Activated CD4-positive, alpha-beta memory T cell treated with anti-CD3 and anti-CD28 coated beads, Interleukin-2, amount 10 ng/mL, durations not matched to agents 7 days and 5 days (primary cell): ENCODE data around the gene DOCK11. TPM values are rescaled to one million over a fixed set of nuclear protein-coding genes. Genes with fewer than 3 reads are reported as not detected.

ENCODE experiments used
- CTCF ChIA-PET: fragments of 350-600 bp; sonication (Branson Sonifier 250); formaldehyde crosslinking; loops from one replicate; lab custom pipeline; 2021; ENCODE audit warnings: antibody characterized with exemption, inconsistent platforms; lab: Charles Lee
- POLR2A ChIA-PET: fragments of 350-600 bp; sonication (Branson Sonifier 250); formaldehyde crosslinking; loops from one replicate; lab custom pipeline; 2021; ENCODE audit warnings: antibody characterized with exemption; lab: Charles Lee
- DNase-seq: peaks from one replicate; pipeline ENCODE4 v3.0.0-alpha.2; 2020
- H3K27ac Mint-ChIP-seq: one replicate; pipeline ENCODE4 v1.8.0; 2021; ENCODE audit warnings: mild to moderate bottlenecking, mixed read lengths
- H3K27me3 Mint-ChIP-seq: one replicate; pipeline ENCODE4 v1.8.0; 2021; ENCODE audit warnings: mixed read lengths
- H3K36me3 Mint-ChIP-seq: one replicate; pipeline ENCODE4 v1.8.0; 2021; ENCODE audit warnings: low read depth, mixed read lengths
- H3K4me1 Mint-ChIP-seq: one replicate; pipeline ENCODE4 v1.8.0; 2021; ENCODE audit warnings: mixed read lengths
- H3K4me3 Mint-ChIP-seq: one replicate; pipeline ENCODE4 v1.8.0; 2021; ENCODE audit warnings: mild to moderate bottlenecking, mixed read lengths
- H3K9me3 Mint-ChIP-seq: one replicate; pipeline ENCODE4 v1.8.0; 2021; ENCODE audit warnings: mixed read lengths
- total RNA-seq, 2 experiments: library from RNA; stranded (reverse); gene quantifications; one replicate each; pipeline ENCODE4 v1.2.3, GENCODE V29; 2021

The DOCK11 gene
- total RNA-seq, 2 experiments from 2014 or later: 79.0 to 82.9 TPM

GRCh38 chrX:118523920-118524319 lies 28.3 kb downstream of the DOCK11 start:
- ChIA-PET POLR2A (interaction anchor here (0.7 to 3.0 kb wide), 5 partner anchors 9 to 28 kb away, joined by 3 to 69 read pairs (median 4); partner anchors contain the start of gene DOCK11), CTCF (interaction anchor here (1.4 kb wide), 1 partner anchor 27 kb away, joined by 3 read pairs; no protein-coding TSS in a partner anchor)
- peaks cover 15% of the 10 kb centered on the region for H3K36me3 Mint-ChIP-seq
- H3K4me1 Mint-ChIP-seq: peaks cover 90% of the 10 kb centered on the region
- peak overlapping the region; percentile 59 for H3K4me3 Mint-ChIP-seq
- no peaks in the 10 kb centered on the region for H3K27me3 Mint-ChIP-seq
- H3K27ac Mint-ChIP-seq: peak overlapping the region; percentile 93
- peak; percentile 64 for DNase-seq
- H3K9me3 Mint-ChIP-seq: no peaks in the 10 kb centered on the region

DNA sequence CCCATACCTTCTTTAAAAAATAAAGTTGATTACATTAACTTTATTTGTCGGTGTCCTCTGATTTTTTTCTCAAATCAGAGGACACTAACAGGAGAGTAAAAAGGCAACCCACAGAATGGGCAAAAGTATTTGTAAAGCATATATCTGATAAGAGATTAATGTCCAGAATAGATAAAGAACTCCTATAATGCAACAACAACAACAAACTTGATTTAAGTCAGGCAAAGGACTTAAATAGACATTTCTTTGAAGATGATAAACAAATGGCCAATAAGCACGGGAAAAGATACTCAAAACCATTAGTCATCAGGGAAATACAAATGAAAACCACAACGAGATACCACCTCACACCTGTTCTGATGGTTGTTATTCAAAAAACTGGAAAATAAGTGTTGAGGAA lies 28.7 kb downstream of the DOCK11 start:
- ChIA-PET POLR2A (interaction anchor here (0.7 to 3.0 kb wide), 4 partner anchors 9 to 28 kb away, joined by 3 to 69 read pairs (median 4); partner anchors contain the start of gene DOCK11), CTCF (interaction anchor here (1.4 kb wide), 1 partner anchor 28 kb away, joined by 3 read pairs; no protein-coding TSS in a partner anchor)
- H3K4me3 Mint-ChIP-seq: peak overlapping the region; percentile 59
- H3K4me1 Mint-ChIP-seq: peaks cover 91% of the 10 kb centered on the region
- no peak for DNase-seq
- no peaks in the 10 kb centered on the region for H3K27me3 Mint-ChIP-seq
- H3K9me3 Mint-ChIP-seq: no peaks in the 10 kb centered on the region
- H3K27ac Mint-ChIP-seq: peak overlapping the region; percentile 93
- peaks cover 18% of the 10 kb centered on the region for H3K36me3 Mint-ChIP-seq

- peaks cover 23% of the 10 kb centered on the region for H3K36me3 Mint-ChIP-seq
- ChIA-PET POLR2A (interaction anchor here (0.6 to 2.3 kb wide), 3 partner anchors 26 to 110 kb away, joined by 3 to 5 read pairs (median 3); no protein-coding TSS in a partner anchor), CTCF (no interaction called here)
Measured at GRCh38 chrX:118525174-118525730, 29.6 kb downstream of the DOCK11 start.

DNA sequence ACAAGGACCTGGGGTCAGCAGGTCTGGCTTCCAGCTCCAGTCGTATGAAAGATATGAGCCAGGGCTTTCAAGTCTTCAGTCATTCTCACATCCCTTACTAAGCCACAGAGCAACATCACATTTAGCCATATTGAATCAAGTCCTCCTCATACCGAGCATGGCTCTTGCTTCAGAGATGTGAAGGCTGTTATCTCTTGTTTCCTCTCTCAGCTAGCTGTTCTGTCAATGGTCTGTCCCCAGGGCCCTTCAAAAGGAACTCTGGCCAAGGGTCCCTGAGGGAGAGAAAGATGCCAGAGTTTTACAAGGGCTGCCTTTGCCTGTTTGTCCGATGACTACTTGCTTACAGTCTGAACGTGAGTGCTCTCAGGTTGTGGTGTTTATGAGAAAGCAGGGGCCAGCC lies 30.5 kb downstream of the DOCK11 start:
- POLR2A ChIA-PET: interaction anchor here (0.9 to 2.3 kb wide), 3 partner anchors 27 to 31 kb away, joined by 3 to 5 read pairs (median 4); partner anchors contain the start of gene DOCK11
- Mint-ChIP-seq H3K9me3 (no peaks in the 10 kb centered on the region), H3K4me1 (peaks cover 91% of the 10 kb centered on the region), H3K4me3 (no peak overlapping the region), H3K36me3 (peaks cover 25% of the 10 kb centered on the region), H3K27ac (peak overlapping the region; percentile 81), H3K27me3 (no peaks in the 10 kb centered on the region)
- DNase-seq: no peak
- CTCF ChIA-PET: no interaction called here

More at GRCh38 chrX:118525174-118525730, 29.6 kb downstream of the DOCK11 start:
- H3K27ac Mint-ChIP-seq: peak overlapping the region; percentile 35
- no peak overlapping the region for H3K4me3 Mint-ChIP-seq
- DNase-seq: no peak
- H3K4me1 Mint-ChIP-seq: peaks cover 91% of the 10 kb centered on the region
- H3K27me3 Mint-ChIP-seq: no peaks in the 10 kb centered on the region
- no peaks in the 10 kb centered on the region for H3K9me3 Mint-ChIP-seq

DNA sequence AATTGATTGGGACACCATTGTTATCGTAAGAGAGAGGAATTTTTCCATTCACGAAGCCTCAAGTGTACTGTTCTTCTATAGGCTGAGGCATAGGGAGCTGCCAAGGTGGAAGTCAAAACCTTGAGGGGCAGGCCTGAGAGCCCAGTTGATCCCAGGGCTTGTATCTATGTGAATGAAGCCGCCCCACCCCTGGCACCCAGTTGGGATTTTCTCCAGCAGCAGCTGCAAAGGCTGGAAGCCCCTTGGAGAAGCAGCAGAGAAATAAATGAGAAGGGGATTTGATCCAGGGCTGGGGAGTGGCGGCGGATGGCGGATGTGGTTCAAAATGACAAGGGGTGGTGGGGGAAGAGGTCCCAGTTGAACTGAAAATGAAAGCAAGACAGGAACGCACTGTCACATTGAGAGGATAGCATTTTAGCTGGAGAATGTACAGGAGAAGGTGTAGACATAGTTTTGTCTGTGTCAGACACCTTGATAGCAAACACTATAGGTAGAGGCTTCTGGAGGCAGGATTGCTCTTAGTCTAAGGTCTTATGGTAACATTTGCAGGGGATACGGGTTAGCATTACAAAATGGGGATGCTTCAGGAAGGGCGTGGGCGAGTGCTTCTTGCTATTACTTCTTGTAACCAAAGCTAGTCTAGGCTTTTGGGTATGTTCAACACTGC lies 32.6 kb downstream of the DOCK11 start:
- Mint-ChIP-seq H3K27me3 (no peaks in the 10 kb centered on the region), H3K4me3 (peak overlapping the region; percentile 89), H3K9me3 (no peaks in the 10 kb centered on the region), H3K27ac (peak overlapping the region; percentile 98), H3K36me3 (peaks cover 31% of the 10 kb centered on the region), H3K4me1 (peaks cover 82% of the 10 kb centered on the region)
- peak; percentile 69 for DNase-seq
- POLR2A ChIA-PET: interaction anchor here (0.8 to 13.9 kb wide), 7 partner anchors 8 to 34 kb away, joined by 3 to 389 read pairs (median 3); partner anchors contain the start of gene DOCK11
- CTCF ChIA-PET: interaction anchor here (1.1 to 2.9 kb wide), 4 partner anchors 8 to 69 kb away, joined by 3 to 13 read pairs (median 4); partner anchors contain the start of gene DOCK11

DNA sequence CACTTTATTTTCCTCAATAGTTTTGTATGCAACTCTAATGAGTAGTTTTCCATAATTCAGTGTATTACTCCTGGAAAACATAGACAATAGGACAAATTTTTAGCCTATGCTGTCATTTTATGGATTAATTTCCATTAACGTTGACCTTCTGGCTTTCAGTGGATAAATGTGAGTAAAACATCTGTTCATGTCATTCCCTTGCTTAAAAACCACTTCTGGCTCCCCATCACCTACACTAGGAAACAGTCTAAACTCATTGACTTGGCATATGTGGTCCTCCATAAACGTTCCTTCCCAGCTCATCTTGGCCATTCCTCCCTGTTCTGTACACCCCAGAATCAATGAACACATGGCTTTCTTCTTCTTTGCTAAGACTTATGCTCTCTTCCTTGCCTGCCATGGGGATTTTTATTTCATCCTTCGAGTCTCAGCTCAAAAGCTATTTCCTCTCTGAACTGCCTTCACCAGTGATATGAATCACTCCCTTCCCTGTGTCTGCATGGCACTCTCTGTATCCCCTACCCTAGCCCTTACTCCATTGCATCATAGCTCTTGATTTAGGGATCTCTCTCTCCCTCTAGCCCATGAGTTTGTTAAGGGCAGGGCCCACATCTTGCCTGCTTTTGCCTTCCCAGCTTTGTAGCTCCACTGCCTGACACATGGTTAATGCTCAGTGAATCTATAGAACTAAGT lies 34.8 kb downstream of the DOCK11 start:
- ChIA-PET CTCF (interaction anchor here (1.4 to 1.6 kb wide), 3 partner anchors 9 to 35 kb away, joined by 3 to 5 read pairs (median 5); partner anchors contain the start of gene DOCK11), POLR2A (interaction anchor here (1.0 to 13.9 kb wide), 4 partner anchors 8 to 185 kb away, joined by 3 to 389 read pairs (median 16); partner anchors contain the start of genes DOCK11 and WDR44)
- Mint-ChIP-seq H3K36me3 (peaks cover 27% of the 10 kb centered on the region), H3K4me1 (peaks cover 81% of the 10 kb centered on the region), H3K27me3 (no peaks in the 10 kb centered on the region), H3K27ac (peak overlapping the region; percentile 98), H3K9me3 (no peaks in the 10 kb centered on the region), H3K4me3 (peak overlapping the region; percentile 89)
- DNase-seq: no peak

GRCh38 chrX:118534716-118535493 lies 39.3 kb downstream of the DOCK11 start:
- Mint-ChIP-seq H3K9me3 (no peaks in the 10 kb centered on the region), H3K4me1 (peaks cover 74% of the 10 kb centered on the region), H3K36me3 (peaks cover 21% of the 10 kb centered on the region), H3K27me3 (no peaks in the 10 kb centered on the region), H3K4me3 (peak overlapping the region; percentile 25), H3K27ac (peak overlapping the region; percentile 92)
- POLR2A ChIA-PET: interaction anchor here (13.9 kb wide), 1 partner anchor 36 kb away, joined by 389 read pairs; the partner anchor contains the start of gene DOCK11
- DNase-seq: no peak
- CTCF ChIA-PET: no interaction called here

GRCh38 chrX:118536204-118536603 lies 40.6 kb downstream of the DOCK11 start:
- peak overlapping the region; percentile 92 for H3K27ac Mint-ChIP-seq
- H3K4me3 Mint-ChIP-seq: peak overlapping the region; percentile 33
- ChIA-PET POLR2A (interaction anchor here (1.0 to 13.9 kb wide), 2 partner anchors 12 to 37 kb away, joined by 3 to 389 read pairs; partner anchors contain the start of gene DOCK11), CTCF (interaction anchor here (1.2 kb wide), 1 partner anchor 8 kb away, joined by 3 read pairs; no protein-coding TSS in a partner anchor)
- no peak for DNase-seq
- H3K9me3 Mint-ChIP-seq: no peaks in the 10 kb centered on the region
- H3K4me1 Mint-ChIP-seq: peaks cover 70% of the 10 kb centered on the region
- peaks cover 12% of the 10 kb centered on the region for H3K36me3 Mint-ChIP-seq
- H3K27me3 Mint-ChIP-seq: no peaks in the 10 kb centered on the region

GRCh38 chrX:118536687-118537461 lies 41.3 kb downstream of the DOCK11 start:
- ChIA-PET CTCF (interaction anchor here (1.1 to 1.2 kb wide), 3 partner anchors 8 to 78 kb away, joined by 3 read pairs; no protein-coding TSS in a partner anchor), POLR2A (interaction anchor here (1.0 to 13.9 kb wide), 3 partner anchors 8 to 38 kb away, joined by 3 to 389 read pairs (median 27); partner anchors contain the start of gene DOCK11)
- H3K9me3 Mint-ChIP-seq: no peaks in the 10 kb centered on the region
- peak; percentile 60 for DNase-seq
- H3K27me3 Mint-ChIP-seq: no peaks in the 10 kb centered on the region
- peak overlapping the region; percentile 92 for H3K27ac Mint-ChIP-seq
- peaks cover 10% of the 10 kb centered on the region for H3K36me3 Mint-ChIP-seq
- peaks cover 68% of the 10 kb centered on the region for H3K4me1 Mint-ChIP-seq
- peak overlapping the region; percentile 33 for H3K4me3 Mint-ChIP-seq

DNA sequence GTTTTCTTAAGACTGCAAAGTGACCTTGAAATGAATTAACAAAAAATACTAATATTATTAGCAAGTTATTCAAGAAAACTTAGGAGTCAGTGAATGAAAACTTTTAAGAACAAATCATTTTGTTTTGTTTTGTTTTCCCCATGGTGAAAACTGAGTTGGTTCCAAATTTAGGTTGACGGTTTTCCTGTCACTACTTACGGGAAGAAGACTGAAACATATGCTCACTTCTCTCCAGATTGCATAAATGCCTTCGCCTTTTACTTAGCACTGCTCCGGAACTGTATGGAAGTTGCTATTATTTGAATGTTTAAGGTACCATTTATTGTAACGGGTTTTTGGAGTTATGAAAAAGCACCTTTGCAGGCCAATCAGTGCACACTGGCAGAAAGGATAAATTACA lies 42.8 kb downstream of the DOCK11 start:
- no peaks in the 10 kb centered on the region for H3K27me3 Mint-ChIP-seq
- ChIA-PET POLR2A (interaction anchor here (3.5 to 13.9 kb wide), 2 partner anchors 9 to 39 kb away, joined by 27 to 389 read pairs; partner anchors contain the start of gene DOCK11), CTCF (interaction anchor here (0.7 to 2.1 kb wide), 4 partner anchors 8 to 79 kb away, joined by 3 to 6 read pairs (median 4); no protein-coding TSS in a partner anchor)
- H3K36me3 Mint-ChIP-seq: peaks cover 9% of the 10 kb centered on the region
- peak overlapping the region; percentile 7 for H3K4me3 Mint-ChIP-seq
- H3K4me1 Mint-ChIP-seq: peaks cover 61% of the 10 kb centered on the region
- H3K27ac Mint-ChIP-seq: peak overlapping the region; percentile 35
- no peak for DNase-seq
- no peaks in the 10 kb centered on the region for H3K9me3 Mint-ChIP-seq

DNA sequence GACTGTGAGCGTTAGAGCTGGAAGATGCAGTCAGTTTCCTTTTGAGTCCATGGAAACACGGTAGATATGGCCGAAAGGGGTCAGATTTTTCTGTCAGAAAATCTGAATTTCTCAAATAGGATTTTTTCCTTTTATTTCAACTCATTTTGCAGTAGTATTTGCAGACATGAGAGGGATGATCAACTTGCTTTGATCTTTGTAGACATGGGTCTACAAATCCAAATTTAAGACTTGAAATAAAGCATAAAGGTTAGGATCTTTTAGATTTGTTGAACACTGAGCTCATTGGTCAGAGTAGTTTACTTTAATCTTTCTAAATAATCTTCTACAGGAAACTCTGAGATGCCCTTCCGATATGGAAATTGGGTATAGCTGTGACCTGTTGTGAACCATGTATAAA lies 44.7 kb downstream of the DOCK11 start:
- Mint-ChIP-seq H3K36me3 (peaks cover 21% of the 10 kb centered on the region), H3K4me3 (no peak overlapping the region), H3K27ac (no peak overlapping the region), H3K4me1 (peaks cover 43% of the 10 kb centered on the region), H3K9me3 (no peaks in the 10 kb centered on the region), H3K27me3 (no peaks in the 10 kb centered on the region)
- POLR2A ChIA-PET: interaction anchor here (1.1 to 13.9 kb wide), 3 partner anchors 11 to 41 kb away, joined by 3 to 389 read pairs (median 27); partner anchors contain the start of gene DOCK11
- no peak for DNase-seq
- CTCF ChIA-PET: interaction anchor here (1.1 to 2.1 kb wide), 3 partner anchors 10 to 81 kb away, joined by 3 to 6 read pairs (median 4); no protein-coding TSS in a partner anchor
